Caco-2 (cell line): Measurements from ENCODE around the gene SULT1C4. TPM values are rescaled to one million over a fixed set of nuclear protein-coding genes. Genes with fewer than 3 reads are reported as not detected.

Experiments used
- BruUV-seq: library from RNA; stranded (reverse); fragments of 400-500 nt; replicated peaks from 2 replicates; lab custom pipeline; 2021; lab: Mats Ljungman, UMichigan
- CTCF ChIA-PET: fragments of 300-600 bp; sonication (Branson Sonifier 250); formaldehyde crosslinking; loops from one replicate; lab custom pipeline; 2022; ENCODE audit warnings: antibody characterized with exemption; lab: Charles Lee
- POLR2A ChIA-PET: fragments of 300-600 bp; sonication (Branson Sonifier 250); formaldehyde crosslinking; loops from one replicate; lab custom pipeline; 2022; ENCODE audit warnings: antibody characterized with exemption; lab: Charles Lee
- DNase-seq, 2 experiments: peaks; one replicate each; pipeline versions ENCODE4 v3.0.0 to v3.0.0-alpha.2; 2020 to 2022
- H3K27me3 ChIP-seq: replicated peaks from 2 replicates; pipeline ENCODE4 v1.6.0; 2011; ENCODE audit warnings: low read length; ENCODE audit not compliant: control insufficient read depth, insufficient read depth
- H3K36me3 ChIP-seq: 2 replicates; pipeline ENCODE4 v1.5.1; 2011; ENCODE audit warnings: low read length; ENCODE audit not compliant: control insufficient read depth, insufficient read depth
- H3K4me1 ChIP-seq: fragments of 250-450 bp; sonication (Bioruptor Pico); 2 replicates; pipeline ENCODE4 v1.5.1; 2020; ENCODE audit warnings: mild to moderate bottlenecking
- H3K4me3 ChIP-seq: 2 replicates; pipeline ENCODE4 v1.5.1; 2011; ENCODE audit warnings: low read depth, mild to moderate bottlenecking, control low read depth, low read length
- H3K9me3 ChIP-seq: fragments of 250-450 bp; sonication (Bioruptor Pico); 2 replicates; pipeline ENCODE4 v1.5.1; 2020; ENCODE audit warnings: mild to moderate bottlenecking, moderate library complexity
- H3K27ac Mint-ChIP-seq: one replicate; pipeline ENCODE4 v1.8.0; 2022; ENCODE audit warnings: mixed read lengths; ENCODE audit not compliant: unreplicated experiment
- H3K27me3 Mint-ChIP-seq: one replicate; pipeline ENCODE4 v1.8.0; 2022; ENCODE audit warnings: mixed read lengths; ENCODE audit not compliant: insufficient read depth, unreplicated experiment
- H3K36me3 Mint-ChIP-seq: one replicate; pipeline ENCODE4 v1.8.0; 2022; ENCODE audit warnings: mild to moderate bottlenecking, mixed read lengths; ENCODE audit not compliant: insufficient read depth, unreplicated experiment
- H3K4me1 Mint-ChIP-seq: one replicate; pipeline ENCODE4 v1.8.0; 2022; ENCODE audit warnings: low read depth, mixed read lengths; ENCODE audit not compliant: unreplicated experiment
- H3K4me3 Mint-ChIP-seq: one replicate; pipeline ENCODE4 v1.8.0; 2022; ENCODE audit warnings: mild to moderate bottlenecking, moderate library complexity, mixed read lengths; ENCODE audit not compliant: unreplicated experiment
- H3K9me3 Mint-ChIP-seq: one replicate; pipeline ENCODE4 v1.8.0; 2022; ENCODE audit warnings: mixed read lengths; ENCODE audit not compliant: unreplicated experiment
- CTCF ChIP-seq, 2 experiments: fragments of 200-600 bp in 1 of 2; IDR thresholded peaks; 1 replicate in 1 of 2; 2 replicates in 1 of 2; pipeline versions ENCODE4 v1.5.1 to v1.8.0; 2011 to 2022; ENCODE audit warnings: antibody characterized with exemption in 1 of 2, control low read depth in 1 of 2, inconsistent platforms in 1 of 2, low read depth in 1 of 2, low read length in 1 of 2, mild to moderate bottlenecking in 1 of 2, moderate library complexity in 1 of 2; ENCODE audit not compliant: insufficient read depth in 1 of 2, severe bottlenecking in 1 of 2, unreplicated experiment in 1 of 2
- intact Hi-C: fragments of 100-400 bp; cut with micrococcal nuclease; formaldehyde crosslinking; loops from one replicate; pipeline ENCODE4 v1.10.0; 2022; ENCODE audit not compliant: unreplicated experiment
- total RNA-seq: library from RNA; stranded (reverse); gene quantifications from 2 replicates; pipeline ENCODE4 v1.2.3, GENCODE V29; 2022

SULT1C4 gene
- total RNA-seq, 1 experiment from 2014 or later: 4.0 TPM

GRCh38 chr2:108345951-108346350, 31.8 kb upstream of the SULT1C4 start:
- CTCF ChIA-PET: no interaction called here
- H3K9me3 ChIP-seq: no peaks in the 10 kb centered on the region
- H3K4me1 ChIP-seq: no peaks in the 10 kb centered on the region
- peaks cover 11% of the 10 kb centered on the region for H3K4me1 Mint-ChIP-seq
- BruUV-seq: no TSS peak
- no peaks in the 10 kb centered on the region for H3K36me3 ChIP-seq
- no peaks in the 10 kb centered on the region for H3K36me3 Mint-ChIP-seq
- DNase-seq: no peak
- H3K4me3 ChIP-seq: no peak overlapping the region
- H3K4me3 Mint-ChIP-seq: no peak overlapping the region
- no peak overlapping the region for H3K27ac Mint-ChIP-seq
- H3K9me3 Mint-ChIP-seq: no peaks in the 10 kb centered on the region
- POLR2A ChIA-PET: no interaction called here
- no peaks in the 10 kb centered on the region for H3K27me3 ChIP-seq
- intact Hi-C loops: no loop called here
- no peak for TF ChIP-seq CTCF (IDR thresholded peaks at IDR 0.05; ENCODE audit: insufficient read depth in 1 of 2, low read depth in 1 of 2, low read length in 1 of 2, severe bottlenecking in 1 of 2, unreplicated experiment in 1 of 2)
- H3K27me3 Mint-ChIP-seq: no peaks in the 10 kb centered on the region

GRCh38 chr2:108346827-108347226, 30.9 kb upstream of the SULT1C4 start:
- peaks cover 6% of the 10 kb centered on the region for H3K4me1 Mint-ChIP-seq
- POLR2A ChIA-PET: no interaction called here

GRCh38 chr2:108347786-108348185, 30.0 kb upstream of the SULT1C4 start:
- BruUV-seq: no TSS peak

More at GRCh38 chr2:108346827-108347226, 30.9 kb upstream of the SULT1C4 start:
- Histone ChIP-seq H3K9me3 (no peaks in the 10 kb centered on the region), H3K4me3 (no peak overlapping the region), H3K27me3 (no peaks in the 10 kb centered on the region), H3K36me3 (no peaks in the 10 kb centered on the region), H3K4me1 (no peaks in the 10 kb centered on the region)
- CTCF ChIA-PET: no interaction called here
- no peak for DNase-seq
- Mint-ChIP-seq H3K4me3 (no peak overlapping the region), H3K9me3 (no peaks in the 10 kb centered on the region), H3K36me3 (no peaks in the 10 kb centered on the region), H3K27me3 (no peaks in the 10 kb centered on the region), H3K27ac (no peak overlapping the region)
- BruUV-seq: no TSS peak
- no peak for TF ChIP-seq CTCF (IDR thresholded peaks at IDR 0.05; ENCODE audit: insufficient read depth in 1 of 2, low read depth in 1 of 2, low read length in 1 of 2, severe bottlenecking in 1 of 2, unreplicated experiment in 1 of 2)
- intact Hi-C loops: no loop called here

More at GRCh38 chr2:108347786-108348185, 30.0 kb upstream of the SULT1C4 start:
- no peak for DNase-seq
- H3K4me1 Mint-ChIP-seq: peaks cover 6% of the 10 kb centered on the region
- no peak overlapping the region for H3K4me3 Mint-ChIP-seq
- ChIA-PET CTCF (no interaction called here), POLR2A (no interaction called here)
- H3K36me3 Mint-ChIP-seq: no peaks in the 10 kb centered on the region
- TF ChIP-seq CTCF (IDR thresholded peaks at IDR 0.05; ENCODE audit: insufficient read depth in 1 of 2, low read depth in 1 of 2, low read length in 1 of 2, severe bottlenecking in 1 of 2, unreplicated experiment in 1 of 2): no peak
- H3K27me3 ChIP-seq: no peaks in the 10 kb centered on the region
- H3K9me3 Mint-ChIP-seq: no peaks in the 10 kb centered on the region
- H3K27me3 Mint-ChIP-seq: no peaks in the 10 kb centered on the region
- intact Hi-C loops: no loop called here
- H3K9me3 ChIP-seq: no peaks in the 10 kb centered on the region
- H3K27ac Mint-ChIP-seq: no peak overlapping the region
- no peaks in the 10 kb centered on the region for H3K36me3 ChIP-seq
- no peak overlapping the region for H3K4me3 ChIP-seq
- H3K4me1 ChIP-seq: no peaks in the 10 kb centered on the region
